KMS-11 (cell line): ENCODE measurements around the gene NNMT.

Experiments
- H2AFZ ChIP-seq: fragments of 200-600 bp; sonication (generic); 2 replicates; pipeline ENCODE4 v1.6.1; 2016; ENCODE audit warnings: antibody characterized with exemption, mixed run types, low read depth
- H3K27ac ChIP-seq: fragments of 200-600 bp; sonication (generic); 2 replicates; pipeline ENCODE4 v1.6.1; 2016; ENCODE audit warnings: mild to moderate bottlenecking, mixed run types
- H3K27me3 ChIP-seq: fragments of 200-600 bp; sonication (generic); 2 replicates; pipeline ENCODE4 v1.6.1; 2017; ENCODE audit warnings: mild to moderate bottlenecking, low read depth, mixed run types, moderate library complexity; ENCODE audit not compliant: insufficient read depth
- H3K36me3 ChIP-seq: fragments of 200-600 bp; sonication (generic); 2 replicates; pipeline ENCODE4 v1.6.1; 2017; ENCODE audit warnings: mild to moderate bottlenecking, mixed run types; ENCODE audit not compliant: insufficient read depth
- H3K4me1 ChIP-seq: fragments of 200-600 bp; sonication (generic); 2 replicates; pipeline ENCODE4 v1.6.1; 2016; ENCODE audit warnings: mild to moderate bottlenecking, low read depth, mixed run types; ENCODE audit not compliant: poor library complexity, severe bottlenecking
- H3K4me2 ChIP-seq: fragments of 200-600 bp; sonication (generic); 2 replicates; pipeline ENCODE4 v1.7.0; 2016; ENCODE audit warnings: mild to moderate bottlenecking, mixed run types
- H3K4me3 ChIP-seq: fragments of 200-600 bp; sonication (generic); IDR thresholded peaks from 2 replicates; pipeline ENCODE4 v1.6.1; 2017; ENCODE audit warnings: low read depth, low read length, mixed read lengths; ENCODE audit not compliant: insufficient read depth
- H3K79me2 ChIP-seq: fragments of 200-600 bp; sonication (generic); 2 replicates; pipeline ENCODE4 v1.6.1; 2016; ENCODE audit warnings: low read depth, mixed run types; ENCODE audit not compliant: insufficient read depth
- H3K9ac ChIP-seq: fragments of 200-600 bp; sonication (generic); 2 replicates; pipeline ENCODE4 v1.6.1; 2016; ENCODE audit warnings: mild to moderate bottlenecking, mixed run types
- H4K20me1 ChIP-seq: fragments of 200-600 bp; sonication (generic); 2 replicates; pipeline ENCODE4 v1.6.1; 2016; ENCODE audit warnings: mild to moderate bottlenecking, mixed run types; ENCODE audit not compliant: insufficient read depth
- CTCF ChIP-seq: fragments of 200-600 bp; sonication (generic); conservative IDR thresholded peaks from 2 replicates; pipeline ENCODE4 v1.6.1; 2017; ENCODE audit warnings: low read depth, mild to moderate bottlenecking, antibody characterized with exemption, low read length, moderate library complexity, mixed read lengths

Gene NNMT

GRCh38 chr11:114251815-114252337 is 44.3 kb upstream of the NNMT start:
- Histone ChIP-seq H2AFZ (no peak overlapping the region), H3K9ac (no peak overlapping the region)

GRCh38 chr11:114252767-114253166 is 43.4 kb upstream of the NNMT start:
- no peak overlapping the region for H3K9ac ChIP-seq
- H3K27me3 ChIP-seq: no peaks in the 10 kb centered on the region
- no peak overlapping the region for H2AFZ ChIP-seq
- H3K27ac ChIP-seq: no peak overlapping the region
- no peaks in the 10 kb centered on the region for H3K4me1 ChIP-seq
- H3K79me2 ChIP-seq: no peaks in the 10 kb centered on the region
- H4K20me1 ChIP-seq: no peaks in the 10 kb centered on the region
- H3K36me3 ChIP-seq: no peaks in the 10 kb centered on the region
- H3K4me3 ChIP-seq: no peak overlapping the region
- H3K4me2 ChIP-seq: no peak overlapping the region
- TF ChIP-seq CTCF: no peak

More at GRCh38 chr11:114251815-114252337, 44.3 kb upstream of the NNMT start:
- Histone ChIP-seq H3K4me2 (no peak overlapping the region), H3K4me3 (no peak overlapping the region), H3K27ac (no peak overlapping the region), H3K36me3 (no peaks in the 10 kb centered on the region), H4K20me1 (no peaks in the 10 kb centered on the region), H3K27me3 (no peaks in the 10 kb centered on the region), H3K4me1 (no peaks in the 10 kb centered on the region), H3K79me2 (no peaks in the 10 kb centered on the region)
- no peak for TF ChIP-seq CTCF

GRCh38 chr11:114253771-114254170 is 42.4 kb upstream of the NNMT start:
- Histone ChIP-seq H3K4me1 (no peaks in the 10 kb centered on the region), H2AFZ (no peak overlapping the region), H3K79me2 (no peaks in the 10 kb centered on the region), H3K27me3 (no peaks in the 10 kb centered on the region), H3K27ac (no peak overlapping the region), H4K20me1 (no peaks in the 10 kb centered on the region), H3K36me3 (no peaks in the 10 kb centered on the region), H3K4me2 (no peak overlapping the region), H3K4me3 (no peak overlapping the region), H3K9ac (no peak overlapping the region)
- TF ChIP-seq CTCF: no peak

GRCh38 chr11:114254571-114255146 is 41.5 kb upstream of the NNMT start:
- no peak overlapping the region for H3K4me3 ChIP-seq
- H3K27ac ChIP-seq: no peak overlapping the region
- no peaks in the 10 kb centered on the region for H4K20me1 ChIP-seq
- H2AFZ ChIP-seq: no peak overlapping the region
- H3K4me2 ChIP-seq: no peak overlapping the region
- no peaks in the 10 kb centered on the region for H3K4me1 ChIP-seq
- TF ChIP-seq CTCF: no peak
- H3K79me2 ChIP-seq: no peaks in the 10 kb centered on the region
- H3K9ac ChIP-seq: no peak overlapping the region
- no peaks in the 10 kb centered on the region for H3K36me3 ChIP-seq
- no peaks in the 10 kb centered on the region for H3K27me3 ChIP-seq
